H9 (cell line): ENCODE results near the gene CTNNA3. TPM values are rescaled to one million over a fixed set of nuclear protein-coding genes. Genes with fewer than 3 reads are reported as not detected.

Source experiments
- DNase-seq: peaks from one replicate; pipeline ENCODE4 v3.0.0-alpha.2; 2017
- H2AFZ ChIP-seq: one replicate; pipeline ENCODE4 v1.6.1; 2013; ENCODE audit warnings: mild to moderate bottlenecking, low read length, control low read depth, moderate library complexity
- H2AK5ac ChIP-seq: 2 replicates; pipeline ENCODE4 v1.6.1; 2013; ENCODE audit warnings: low read length, control low read depth, mixed read lengths; ENCODE audit not compliant: insufficient read length
- H2BK120ac ChIP-seq: one replicate; pipeline ENCODE4 v1.6.1; 2013; ENCODE audit warnings: low read depth, mild to moderate bottlenecking, low read length, control low read depth, inconsistent platforms; ENCODE audit not compliant: poor library complexity, severe bottlenecking
- H2BK12ac ChIP-seq: 2 replicates; pipeline ENCODE4 v1.6.1; 2013; ENCODE audit warnings: low read length, control low read depth, mixed read lengths, low read depth; ENCODE audit not compliant: insufficient read length
- H2BK15ac ChIP-seq: 2 replicates; pipeline ENCODE4 v1.6.1; 2013; ENCODE audit warnings: low read depth, low read length, control low read depth
- H2BK20ac ChIP-seq: one replicate; pipeline ENCODE4 v1.6.1; 2013; ENCODE audit warnings: low read depth, mild to moderate bottlenecking, low read length, control low read depth, inconsistent platforms; ENCODE audit not compliant: poor library complexity, severe bottlenecking
- H2BK5ac ChIP-seq: 2 replicates; pipeline ENCODE4 v1.6.1; 2013; ENCODE audit warnings: low read length, control low read depth, mixed read lengths; ENCODE audit not compliant: insufficient read length
- H3K14ac ChIP-seq: 2 replicates; pipeline ENCODE4 v1.6.1; 2013; ENCODE audit warnings: low read length, control low read depth; ENCODE audit not compliant: insufficient read depth
- H3K18ac ChIP-seq: 2 replicates; pipeline ENCODE4 v1.6.1; 2013; ENCODE audit warnings: low read depth, mild to moderate bottlenecking, mixed read lengths, low read length, control low read depth; ENCODE audit not compliant: insufficient read length
- H3K23ac ChIP-seq: 2 replicates; pipeline ENCODE4 v1.6.1; 2013; ENCODE audit warnings: low read length, control low read depth, mixed read lengths, low read depth; ENCODE audit not compliant: insufficient read length
- H3K23me2 ChIP-seq: 2 replicates; pipeline ENCODE4 v1.6.1; 2013; ENCODE audit warnings: low read depth, mild to moderate bottlenecking, mixed read lengths, low read length, control low read depth; ENCODE audit not compliant: insufficient read length, poor library complexity, severe bottlenecking
- H3K27ac ChIP-seq: 2 replicates; pipeline ENCODE4 v1.5.1; 2013; ENCODE audit warnings: low read length, control low read depth, mixed read lengths, low read depth; ENCODE audit not compliant: insufficient read length
- H3K27me3 ChIP-seq: 2 replicates; pipeline ENCODE4 v1.6.1; 2013; ENCODE audit warnings: low read length, control low read depth, inconsistent platforms; ENCODE audit not compliant: insufficient read depth
- H3K4ac ChIP-seq: 2 replicates; pipeline ENCODE4 v1.6.1; 2013; ENCODE audit warnings: low read depth, mild to moderate bottlenecking, control low read depth, inconsistent platforms, low read length, moderate library complexity
- H3K4me1 ChIP-seq: 2 replicates; pipeline ENCODE4 v1.6.1; 2013; ENCODE audit warnings: low read length, control low read depth, inconsistent platforms; ENCODE audit not compliant: insufficient read depth
- H3K4me2 ChIP-seq: 2 replicates; pipeline ENCODE4 v1.6.1; 2013; ENCODE audit warnings: low read length, control low read depth, mixed read lengths; ENCODE audit not compliant: insufficient read length, insufficient read depth
- H3K56ac ChIP-seq: 2 replicates; pipeline ENCODE4 v1.6.1; 2013; ENCODE audit warnings: low read depth, mild to moderate bottlenecking, mixed read lengths, low read length, control low read depth; ENCODE audit not compliant: insufficient read length
- H3K79me1 ChIP-seq: 2 replicates; pipeline ENCODE4 v1.6.1; 2013; ENCODE audit warnings: low read depth, mild to moderate bottlenecking, moderate library complexity, low read length, control low read depth, inconsistent platforms; ENCODE audit not compliant: insufficient read depth, poor library complexity, severe bottlenecking
- H3K79me2 ChIP-seq: 2 replicates; pipeline ENCODE4 v1.6.1; 2013; ENCODE audit warnings: low read length, control low read depth, inconsistent platforms; ENCODE audit not compliant: insufficient read depth
- H3K9ac ChIP-seq: 2 replicates; pipeline ENCODE4 v1.6.1; 2013; ENCODE audit warnings: low read length, control low read depth, mixed read lengths; ENCODE audit not compliant: insufficient read length; ENCODE audit errors: extremely low read depth
- H3K9me3 ChIP-seq: one replicate; pipeline ENCODE4 v1.6.1; 2013; ENCODE audit warnings: low read depth, low read length, inconsistent platforms; ENCODE audit not compliant: control insufficient read depth
- H3T11ph ChIP-seq: one replicate; pipeline ENCODE4 v1.6.1; 2013; ENCODE audit warnings: mild to moderate bottlenecking, low read length, control low read depth, inconsistent platforms
- H4K20me1 ChIP-seq: one replicate; pipeline ENCODE4 v1.6.1; 2013; ENCODE audit not compliant: control insufficient read depth, insufficient read length, insufficient read depth
- H4K5ac ChIP-seq: 2 replicates; pipeline ENCODE4 v1.6.1; 2013; ENCODE audit warnings: low read depth, mild to moderate bottlenecking, mixed read lengths, low read length, control low read depth; ENCODE audit not compliant: insufficient read length
- H4K8ac ChIP-seq: replicated peaks from 2 replicates; pipeline ENCODE4 v1.6.1; 2013; ENCODE audit warnings: low read length, control low read depth, mixed read lengths, low read depth; ENCODE audit not compliant: insufficient read length
- H4K91ac ChIP-seq: 2 replicates; pipeline ENCODE4 v1.6.1; 2013; ENCODE audit warnings: low read depth, mild to moderate bottlenecking, moderate library complexity, mixed read lengths, low read length, control low read depth; ENCODE audit not compliant: insufficient read length
- H3K27ac Mint-ChIP-seq, 3 experiments: 2 replicates in 2 of 3; 3 replicates in 1 of 3; pipeline ENCODE4 v1.8.0; 2020 to 2021; ENCODE audit warnings: mixed read lengths in 3 of 3, mild to moderate bottlenecking in 1 of 3, moderate library complexity in 1 of 3
- H3K27me3 Mint-ChIP-seq: 2 replicates; pipeline ENCODE4 v1.8.0; 2021; ENCODE audit warnings: low read depth, mild to moderate bottlenecking, moderate library complexity, mixed read lengths
- H3K36me3 Mint-ChIP-seq, 3 experiments: 2 replicates in 2 of 3; 3 replicates in 1 of 3; pipeline ENCODE4 v1.8.0; 2020 to 2021; ENCODE audit warnings: low read depth in 3 of 3, mixed read lengths in 3 of 3; ENCODE audit not compliant: insufficient read depth in 1 of 3
- H3K4me1 Mint-ChIP-seq, 2 experiments: 2 replicates each; pipeline ENCODE4 v1.8.0; 2020; ENCODE audit warnings: mixed read lengths in 2 of 2
- H3K4me3 Mint-ChIP-seq, 2 experiments: 2 replicates in 1 of 2; 3 replicates in 1 of 2; pipeline ENCODE4 v1.8.0; 2020 to 2021; ENCODE audit warnings: mild to moderate bottlenecking in 2 of 2, mixed read lengths in 2 of 2, moderate library complexity in 1 of 2
- H3K9me3 Mint-ChIP-seq, 2 experiments: 2 replicates in 1 of 2; 3 replicates in 1 of 2; pipeline ENCODE4 v1.8.0; 2020; ENCODE audit warnings: mild to moderate bottlenecking in 2 of 2, mixed read lengths in 2 of 2, moderate library complexity in 1 of 2
- total RNA-seq: library from RNA; stranded (reverse); gene quantifications from 2 replicates; pipeline ENCODE4 v1.2.1, GENCODE V29; 2021
- TF ChIP-seq, protein P1 (sequence below): fragments of 200-600 bp; sonication (generic); conservative IDR thresholded peaks from 3 replicates; pipeline ENCODE4 v1.8.0; 2021; ENCODE audit warnings: antibody characterized with exemption, mild to moderate bottlenecking

The CTNNA3 gene
- total RNA-seq, 1 experiment from 2014 or later = 3.3 TPM

DNA sequence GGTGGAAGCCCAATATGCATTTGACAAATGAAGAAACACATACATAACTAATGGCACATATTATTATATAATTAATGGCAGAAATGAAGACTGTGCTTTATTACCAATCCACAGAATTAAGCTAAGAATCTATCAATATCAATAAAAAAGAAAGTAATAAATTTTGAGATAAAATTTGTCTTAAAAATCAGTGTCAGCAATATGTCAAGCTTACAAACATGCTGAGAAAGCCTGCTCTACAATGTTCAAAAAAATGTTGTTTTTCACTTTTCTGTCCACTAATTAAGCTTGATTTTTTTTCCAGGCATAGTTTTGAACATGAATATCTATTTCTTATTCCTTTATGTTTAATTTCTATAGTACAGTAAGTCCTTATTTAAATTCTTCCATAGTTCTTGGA, 1491.2 kb downstream of the CTNNA3 start:
- H3K18ac ChIP-seq = no peak overlapping the region
- H3K27ac Mint-ChIP-seq = no peak overlapping the region
- H3K27ac ChIP-seq = no peak overlapping the region
- no peak overlapping the region for H3K4me3 Mint-ChIP-seq
- H3K9me3 ChIP-seq = no peaks in the 10 kb centered on the region
- H3K9me3 Mint-ChIP-seq = no peaks in the 10 kb centered on the region
- no peak overlapping the region for H2BK12ac ChIP-seq
- no peaks in the 10 kb centered on the region for H3K79me2 ChIP-seq
- peaks cover 0 to 3% of the 10 kb centered on the region in 2 experiments; a peak in 1 of 4 replicates for H3K4me1 Mint-ChIP-seq
- H3K4me2 ChIP-seq = no peak overlapping the region
- H3K14ac ChIP-seq = no peak overlapping the region
- H3K27me3 ChIP-seq = no peaks in the 10 kb centered on the region
- no peaks in the 10 kb centered on the region for H3K27me3 Mint-ChIP-seq
- no peak overlapping the region for H4K91ac ChIP-seq
- no peak for DNase-seq
- H3K9ac ChIP-seq = no peak overlapping the region
- H3K23me2 ChIP-seq = no peaks in the 10 kb centered on the region
- no peak overlapping the region for H2AFZ ChIP-seq
- H2BK20ac ChIP-seq = no peak overlapping the region
- no peak overlapping the region for H3K4ac ChIP-seq
- H3K36me3 Mint-ChIP-seq = no peaks in the 10 kb centered on the region
- no peaks in the 10 kb centered on the region for H3K79me1 ChIP-seq
- H3K4me1 ChIP-seq = no peaks in the 10 kb centered on the region
- no peak overlapping the region for H4K5ac ChIP-seq
- no peaks in the 10 kb centered on the region for H4K20me1 ChIP-seq
- no peak overlapping the region for H2BK15ac ChIP-seq
- TF ChIP-seq, protein P1, sequence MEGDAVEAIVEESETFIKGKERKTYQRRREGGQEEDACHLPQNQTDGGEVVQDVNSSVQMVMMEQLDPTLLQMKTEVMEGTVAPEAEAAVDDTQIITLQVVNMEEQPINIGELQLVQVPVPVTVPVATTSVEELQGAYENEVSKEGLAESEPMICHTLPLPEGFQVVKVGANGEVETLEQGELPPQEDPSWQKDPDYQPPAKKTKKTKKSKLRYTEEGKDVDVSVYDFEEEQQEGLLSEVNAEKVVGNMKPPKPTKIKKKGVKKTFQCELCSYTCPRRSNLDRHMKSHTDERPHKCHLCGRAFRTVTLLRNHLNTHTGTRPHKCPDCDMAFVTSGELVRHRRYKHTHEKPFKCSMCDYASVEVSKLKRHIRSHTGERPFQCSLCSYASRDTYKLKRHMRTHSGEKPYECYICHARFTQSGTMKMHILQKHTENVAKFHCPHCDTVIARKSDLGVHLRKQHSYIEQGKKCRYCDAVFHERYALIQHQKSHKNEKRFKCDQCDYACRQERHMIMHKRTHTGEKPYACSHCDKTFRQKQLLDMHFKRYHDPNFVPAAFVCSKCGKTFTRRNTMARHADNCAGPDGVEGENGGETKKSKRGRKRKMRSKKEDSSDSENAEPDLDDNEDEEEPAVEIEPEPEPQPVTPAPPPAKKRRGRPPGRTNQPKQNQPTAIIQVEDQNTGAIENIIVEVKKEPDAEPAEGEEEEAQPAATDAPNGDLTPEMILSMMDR = no peak
- no peak overlapping the region for H2BK5ac ChIP-seq
- no peak overlapping the region for H2BK120ac ChIP-seq
- H3K23ac ChIP-seq = no peak overlapping the region
- no peak overlapping the region for H4K8ac ChIP-seq
- H2AK5ac ChIP-seq = no peak overlapping the region
- no peak overlapping the region for H3T11ph ChIP-seq
- H3K56ac ChIP-seq = no peak overlapping the region
